ENCODE data around the gene HAUS5. TPM values are rescaled to one million over a fixed set of nuclear protein-coding genes. Genes with fewer than 3 reads are reported as not detected.

The HAUS5 gene
- total RNA-seq, 1 experiment from 2014 or later = 31.7 TPM

- no peak within 1 kb of the TSS for H3K4me3 ChIP-seq (replicated peaks in 1 of 2; ENCODE audit: low read depth in 1 of 2, low read length in 2 of 2)
- CTCF ChIA-PET = no interaction called here
- H3K27me3 ChIP-seq (ENCODE audit: insufficient read depth, low read length) = no peaks in the 10 kb centered on the region
- DNase-seq (ENCODE audit: low read depth, low spot score) (no peak), ATAC-seq (peak; percentile 78)
- H4K20me1 ChIP-seq (ENCODE audit: insufficient read depth) = no peaks in the 10 kb centered on the region
- H3K9me3 ChIP-seq (ENCODE audit: control insufficient read depth in 1 of 2, insufficient read depth in 1 of 2, low read depth in 1 of 2, low read length in 2 of 2) = no peaks in the 10 kb centered on the region
- POLR2A ChIA-PET = no interaction called here
- H2AFZ ChIP-seq (ENCODE audit: low read depth, low read length, poor library complexity, severe bottlenecking) = no peak within 1 kb of the TSS
- H3K79me2 ChIP-seq (ENCODE audit: insufficient read depth, low read length) = no peaks in the 10 kb centered on the region
- intact Hi-C loops (cut with micrococcal nuclease) = no loop called here
- H3K4me1 ChIP-seq (ENCODE audit: control insufficient read depth in 1 of 2, insufficient read depth in 2 of 2, low read length in 2 of 2) = no peaks in the 10 kb centered on the region
- RAD21 ChIA-PET (ENCODE audit: low non-redundant PET in 1 of 2, low total read pairs in 2 of 2, uncharacterized antibody in 2 of 2, unreplicated experiment in 2 of 2) = no interaction called here
- no peak within 1 kb of the TSS for H3K4me2 ChIP-seq (ENCODE audit: low read length)
- TF ChIP-seq ELF1 (IDR thresholded peaks at IDR 0.05; ENCODE audit: borderline replicate concordance, low read depth) = no peak
- TF ChIP-seq JUND (IDR thresholded peaks at IDR 0.05) = no peak
- no peak for TF ChIP-seq SP1 (IDR thresholded peaks at IDR 0.05; ENCODE audit: low read depth)
- H3K36me3 ChIP-seq (ENCODE audit: control insufficient read depth in 1 of 2, insufficient read depth in 2 of 2, low read length in 2 of 2) = no peaks in the 10 kb centered on the region
- no TSS peak for BruUV-seq (replicated peaks)
- H3K9ac ChIP-seq (ENCODE audit: low read length) = no peak within 1 kb of the TSS
- H3K9me2 ChIP-seq (ENCODE audit: insufficient read depth) = no peaks in the 10 kb centered on the region
- no peak within 1 kb of the TSS for H3K27ac ChIP-seq (ENCODE audit: low read depth, low read length)
These were observed 26.7 kb upstream of the HAUS5 start, which contains the start of gene PMIS2 for GRCh38 chr19:35585848-35586247. TSS of gene PMIS2 (plus strand) at chr19:35586173. CDS start at chr19:35586260, 87 bp downstream.

DNA sequence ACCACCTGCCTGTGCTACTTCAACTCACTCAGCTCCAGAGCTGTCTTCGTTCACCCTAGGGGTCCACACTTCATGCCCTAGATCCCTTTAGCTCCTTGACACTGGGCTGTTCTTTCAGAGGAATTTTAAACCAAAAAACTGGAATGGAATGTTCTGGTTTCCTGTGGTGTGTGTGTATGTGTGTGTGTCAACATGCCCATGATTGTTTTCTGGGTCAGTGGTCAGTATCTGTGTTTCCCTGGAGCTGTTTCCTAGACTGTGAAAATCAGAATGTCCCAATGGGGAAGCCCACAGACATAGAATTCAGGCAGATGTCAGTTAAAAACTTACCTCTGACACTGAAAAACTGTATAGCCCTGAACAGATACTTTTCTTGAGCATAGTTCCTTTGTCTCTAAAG lies 25.2 kb upstream of the HAUS5 start:
- intact Hi-C loops (cut with micrococcal nuclease) = no loop called here
- H3K4me3 ChIP-seq (replicated peaks in 1 of 2; ENCODE audit: low read depth in 1 of 2, low read length in 2 of 2) = no peak overlapping the region
- H4K20me1 ChIP-seq (ENCODE audit: insufficient read depth) = no peaks in the 10 kb centered on the region
- no peaks in the 10 kb centered on the region for H3K4me1 ChIP-seq (ENCODE audit: control insufficient read depth in 1 of 2, insufficient read depth in 2 of 2, low read length in 2 of 2)
- H3K36me3 ChIP-seq (ENCODE audit: control insufficient read depth in 1 of 2, insufficient read depth in 2 of 2, low read length in 2 of 2) = no peaks in the 10 kb centered on the region
- H3K27ac ChIP-seq (ENCODE audit: low read depth, low read length) = no peak overlapping the region
- no peaks in the 10 kb centered on the region for H3K9me2 ChIP-seq (ENCODE audit: insufficient read depth)
- no peak overlapping the region for H2AFZ ChIP-seq (ENCODE audit: low read depth, low read length, poor library complexity, severe bottlenecking)
- DNase-seq (ENCODE audit: low read depth, low spot score) = no peak
- TF ChIP-seq, protein P1, sequence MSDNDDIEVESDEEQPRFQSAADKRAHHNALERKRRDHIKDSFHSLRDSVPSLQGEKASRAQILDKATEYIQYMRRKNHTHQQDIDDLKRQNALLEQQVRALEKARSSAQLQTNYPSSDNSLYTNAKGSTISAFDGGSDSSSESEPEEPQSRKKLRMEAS (IDR thresholded peaks at IDR 0.05) = no peak
- TF ChIP-seq EGR1 (IDR thresholded peaks at IDR 0.05; ENCODE audit: low read depth) = no peak
- no peak for TF ChIP-seq EZH2phosphoT487 (IDR thresholded peaks at IDR 0.05; ENCODE audit: borderline replicate concordance)
- no peak for TF ChIP-seq ELF1 (IDR thresholded peaks at IDR 0.05; ENCODE audit: borderline replicate concordance, low read depth)
- no peak for TF ChIP-seq JUND (IDR thresholded peaks at IDR 0.05)
- no peak for TF ChIP-seq SIN3A (IDR thresholded peaks at IDR 0.05; ENCODE audit: low read depth)
- TF ChIP-seq, protein P2, sequence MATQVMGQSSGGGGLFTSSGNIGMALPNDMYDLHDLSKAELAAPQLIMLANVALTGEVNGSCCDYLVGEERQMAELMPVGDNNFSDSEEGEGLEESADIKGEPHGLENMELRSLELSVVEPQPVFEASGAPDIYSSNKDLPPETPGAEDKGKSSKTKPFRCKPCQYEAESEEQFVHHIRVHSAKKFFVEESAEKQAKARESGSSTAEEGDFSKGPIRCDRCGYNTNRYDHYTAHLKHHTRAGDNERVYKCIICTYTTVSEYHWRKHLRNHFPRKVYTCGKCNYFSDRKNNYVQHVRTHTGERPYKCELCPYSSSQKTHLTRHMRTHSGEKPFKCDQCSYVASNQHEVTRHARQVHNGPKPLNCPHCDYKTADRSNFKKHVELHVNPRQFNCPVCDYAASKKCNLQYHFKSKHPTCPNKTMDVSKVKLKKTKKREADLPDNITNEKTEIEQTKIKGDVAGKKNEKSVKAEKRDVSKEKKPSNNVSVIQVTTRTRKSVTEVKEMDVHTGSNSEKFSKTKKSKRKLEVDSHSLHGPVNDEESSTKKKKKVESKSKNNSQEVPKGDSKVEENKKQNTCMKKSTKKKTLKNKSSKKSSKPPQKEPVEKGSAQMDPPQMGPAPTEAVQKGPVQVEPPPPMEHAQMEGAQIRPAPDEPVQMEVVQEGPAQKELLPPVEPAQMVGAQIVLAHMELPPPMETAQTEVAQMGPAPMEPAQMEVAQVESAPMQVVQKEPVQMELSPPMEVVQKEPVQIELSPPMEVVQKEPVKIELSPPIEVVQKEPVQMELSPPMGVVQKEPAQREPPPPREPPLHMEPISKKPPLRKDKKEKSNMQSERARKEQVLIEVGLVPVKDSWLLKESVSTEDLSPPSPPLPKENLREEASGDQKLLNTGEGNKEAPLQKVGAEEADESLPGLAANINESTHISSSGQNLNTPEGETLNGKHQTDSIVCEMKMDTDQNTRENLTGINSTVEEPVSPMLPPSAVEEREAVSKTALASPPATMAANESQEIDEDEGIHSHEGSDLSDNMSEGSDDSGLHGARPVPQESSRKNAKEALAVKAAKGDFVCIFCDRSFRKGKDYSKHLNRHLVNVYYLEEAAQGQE (IDR thresholded peaks at IDR 0.05; ENCODE audit: low read depth) = no peak
- no peak for TF ChIP-seq TCF7L2 (IDR thresholded peaks at IDR 0.05; ENCODE audit: borderline replicate concordance, extremely low read depth, insufficient read depth, insufficient read length)
- TF ChIP-seq YY1 (IDR thresholded peaks at IDR 0.05; ENCODE audit: extremely low read depth, insufficient replicate concordance, low read depth, low read length) = no peak
- TF ChIP-seq FOSL1 (IDR thresholded peaks at IDR 0.05; ENCODE audit: low read depth) = no peak
- TF ChIP-seq RAD21 (IDR thresholded peaks at IDR 0.05; ENCODE audit: low read depth) = no peak
- no peak for TF ChIP-seq POLR2AphosphoS5 (IDR thresholded peaks at IDR 0.05; ENCODE audit: low read depth, low read length)
- no peak for TF ChIP-seq POLR2A (IDR thresholded peaks at IDR 0.05; ENCODE audit: borderline replicate concordance, extremely low read depth, insufficient read depth, insufficient read length)
- no peak for TF ChIP-seq SP1 (IDR thresholded peaks at IDR 0.05; ENCODE audit: low read depth)
- no peak for TF ChIP-seq ZNF274 (IDR thresholded peaks at IDR 0.05; ENCODE audit: low read depth, low read length)
- H3K27me3 ChIP-seq (ENCODE audit: insufficient read depth, low read length) = no peaks in the 10 kb centered on the region
- no peaks in the 10 kb centered on the region for H3K79me2 ChIP-seq (ENCODE audit: insufficient read depth, low read length)
- H3K4me2 ChIP-seq (ENCODE audit: low read length) = no peak overlapping the region
- ATAC-seq = no peak
- no TSS peak for BruUV-seq (replicated peaks)
- no peak overlapping the region for H3K9ac ChIP-seq (ENCODE audit: low read length)
- POLR2A ChIA-PET = no interaction called here
- CTCF ChIA-PET = no interaction called here
- no peaks in the 10 kb centered on the region for H3K9me3 ChIP-seq (ENCODE audit: control insufficient read depth in 1 of 2, insufficient read depth in 1 of 2, low read depth in 1 of 2, low read length in 2 of 2)
- RAD21 ChIA-PET (ENCODE audit: low non-redundant PET in 1 of 2, low total read pairs in 2 of 2, uncharacterized antibody in 2 of 2, unreplicated experiment in 2 of 2) = no interaction called here
